Trophoblast cell (in vitro differentiated cells and primary cell): Measurements from ENCODE around the gene MMP15.
A peak's percentile ranks its signal among the peaks of the same experiment; 100 is the strongest.

Source experiments
- DNase-seq, 2 donors: peaks; one replicate each; pipeline ENCODE4 v3.0.0-alpha.2; 2016
- H2AFZ ChIP-seq: 2 replicates; pipeline ENCODE4 v1.6.1; 2013; ENCODE audit warnings: low read length, moderate library complexity, mild to moderate bottlenecking; ENCODE audit not compliant: insufficient read depth, poor library complexity
- H2AK5ac ChIP-seq: 2 replicates; pipeline ENCODE4 v1.6.1; 2013; ENCODE audit warnings: mild to moderate bottlenecking, low read length
- H2BK120ac ChIP-seq: 2 replicates; pipeline ENCODE4 v1.6.1; 2013; ENCODE audit warnings: low read length, mild to moderate bottlenecking, moderate library complexity; ENCODE audit not compliant: insufficient read depth, poor library complexity
- H2BK12ac ChIP-seq: 2 replicates; pipeline ENCODE4 v1.6.1; 2013; ENCODE audit warnings: mild to moderate bottlenecking, low read length, moderate library complexity
- H2BK5ac ChIP-seq: 2 replicates; pipeline ENCODE4 v1.6.1; 2013; ENCODE audit warnings: low read length, low read depth, moderate library complexity, mild to moderate bottlenecking; ENCODE audit not compliant: poor library complexity
- H3K14ac ChIP-seq: 2 replicates; pipeline ENCODE4 v1.6.1; 2013; ENCODE audit warnings: mild to moderate bottlenecking, low read length
- H3K18ac ChIP-seq: 2 replicates; pipeline ENCODE4 v1.6.1; 2013; ENCODE audit warnings: mild to moderate bottlenecking, low read length
- H3K23ac ChIP-seq: 2 replicates; pipeline ENCODE4 v1.6.1; 2013; ENCODE audit warnings: low read length
- H3K27ac ChIP-seq: 2 replicates; pipeline ENCODE4 v1.5.1; 2013; ENCODE audit warnings: low read depth, mild to moderate bottlenecking, inconsistent platforms, low read length, moderate library complexity
- H3K27me3 ChIP-seq: 2 replicates; pipeline ENCODE4 v1.6.1; 2013; ENCODE audit warnings: inconsistent platforms, mild to moderate bottlenecking, low read length, moderate library complexity; ENCODE audit not compliant: insufficient read depth
- H3K36me3 ChIP-seq, 2 experiments: 1 replicate in 1 of 2; 2 replicates in 1 of 2; pipeline ENCODE4 v1.6.1; 2013; ENCODE audit warnings: low read length in 2 of 2, mild to moderate bottlenecking in 2 of 2, moderate library complexity in 1 of 2; ENCODE audit not compliant: insufficient read depth in 2 of 2, control insufficient read depth in 1 of 2
- H3K4ac ChIP-seq: 2 replicates; pipeline ENCODE4 v1.6.1; 2013; ENCODE audit warnings: low read depth, mild to moderate bottlenecking, low read length, moderate library complexity
- H3K4me1 ChIP-seq, 2 experiments: 1 replicate in 1 of 2; 2 replicates in 1 of 2; pipeline ENCODE4 v1.6.1; 2013; ENCODE audit warnings: low read length in 2 of 2, mild to moderate bottlenecking in 2 of 2, moderate library complexity in 1 of 2; ENCODE audit not compliant: insufficient read depth in 2 of 2, control insufficient read depth in 1 of 2
- H3K4me2 ChIP-seq: 2 replicates; pipeline ENCODE4 v1.6.1; 2013; ENCODE audit warnings: inconsistent platforms, mild to moderate bottlenecking, low read length, moderate library complexity
- H3K4me3 ChIP-seq: 2 replicates; pipeline ENCODE4 v1.5.1; 2013; ENCODE audit warnings: mild to moderate bottlenecking, low read depth, low read length, inconsistent platforms
- H3K79me1 ChIP-seq: one replicate; pipeline ENCODE4 v1.6.1; 2013; ENCODE audit warnings: low read length
- H3K79me2 ChIP-seq: 2 replicates; pipeline ENCODE4 v1.6.1; 2013; ENCODE audit warnings: low read length, mild to moderate bottlenecking; ENCODE audit not compliant: control insufficient read depth, insufficient read depth, poor library complexity
- H3K9ac ChIP-seq: 2 replicates; pipeline ENCODE4 v1.6.1; 2013; ENCODE audit warnings: mild to moderate bottlenecking, low read length
- H3K9me3 ChIP-seq: 2 replicates; pipeline ENCODE4 v1.6.1; 2013; ENCODE audit warnings: low read depth, mild to moderate bottlenecking, control low read depth, inconsistent platforms, low read length; ENCODE audit not compliant: insufficient read depth
- H4K12ac ChIP-seq: 2 replicates; pipeline ENCODE4 v1.6.1; 2013; ENCODE audit warnings: low read depth, mild to moderate bottlenecking, low read length, moderate library complexity
- H4K8ac ChIP-seq: 2 replicates; pipeline ENCODE4 v1.6.1; 2013; ENCODE audit warnings: low read depth, mild to moderate bottlenecking, low read length, moderate library complexity
- H4K91ac ChIP-seq: one replicate; pipeline ENCODE4 v1.6.1; 2013; ENCODE audit warnings: low read depth, mild to moderate bottlenecking, low read length, moderate library complexity
- WGBS: extraction: QIAGEN DNeasy Blood & Tissue Kit; methylation state at CpG from one replicate; pipeline ENCODE4 v1.1.7; 2013; ENCODE audit warnings: missing lambda C conversion rate; ENCODE audit not compliant: insufficient read length, insufficient coverage; ENCODE audit errors: extremely low coverage; 5-methylcytosine and 5-hydroxymethylcytosine counted together

Gene MMP15

DNA sequence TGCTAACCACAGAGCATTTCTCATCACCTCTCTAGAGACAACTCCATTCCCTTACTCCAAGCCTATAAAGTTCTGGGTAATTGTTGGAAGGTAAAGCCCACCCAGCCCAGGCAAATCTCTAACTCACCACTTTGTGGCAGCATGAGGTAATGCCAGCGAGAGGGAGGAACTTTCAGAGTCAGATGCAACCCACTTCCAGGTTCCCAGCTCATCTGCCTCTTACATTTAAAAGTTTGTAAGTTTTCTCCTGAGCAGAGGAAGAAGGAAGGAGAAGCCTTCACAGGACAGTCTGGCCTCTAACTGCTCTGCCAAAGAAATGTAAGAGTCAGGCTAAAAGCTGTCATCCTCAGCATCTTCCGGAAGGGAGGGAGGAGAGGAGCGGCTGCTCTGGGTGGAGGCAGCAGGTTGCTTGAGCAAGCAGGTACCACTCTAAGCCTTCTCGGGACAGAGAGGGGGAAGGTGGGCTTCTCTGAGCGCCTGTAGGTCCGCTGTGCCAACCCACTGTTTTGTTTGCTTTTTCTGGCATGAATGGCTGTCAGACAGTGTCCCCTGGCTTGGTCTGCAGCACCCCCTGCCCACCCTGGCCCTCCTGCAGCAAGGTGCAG is 26.1 kb upstream of the MMP15 start:
- peaks cover 11 to 22% of the 10 kb centered on the region in 2 experiments for H3K4me1 ChIP-seq
- no peak overlapping the region for H2BK120ac ChIP-seq
- H3K4me2 ChIP-seq, result peak overlapping the region; percentile 88
- peaks cover 8% of the 10 kb centered on the region for H3K79me1 ChIP-seq
- peak overlapping the region; percentile 76 for H4K91ac ChIP-seq
- H3K36me3 ChIP-seq, result peaks cover 25 to 37% of the 10 kb centered on the region in 2 experiments
- no peak overlapping the region for H3K23ac ChIP-seq
- peak overlapping the region; percentile 88 for H3K9ac ChIP-seq
- H3K27me3 ChIP-seq, result no peaks in the 10 kb centered on the region
- peaks cover 4% of the 10 kb centered on the region for H3K79me2 ChIP-seq
- no peaks in the 10 kb centered on the region for H3K9me3 ChIP-seq
- peak overlapping the region; percentile 6 for H2AK5ac ChIP-seq
- peak overlapping the region; percentile 89 for H3K4me3 ChIP-seq
- H2BK5ac ChIP-seq, result no peak overlapping the region
- H3K27ac ChIP-seq, result no peak overlapping the region
- H3K14ac ChIP-seq, result peak overlapping the region; percentile 0
- no peak overlapping the region for H2BK12ac ChIP-seq
- no peak overlapping the region for H3K4ac ChIP-seq
- H4K12ac ChIP-seq, result no peak overlapping the region
- no peak overlapping the region for H2AFZ ChIP-seq
- H3K18ac ChIP-seq, result peak overlapping the region; percentile 20
- no CpG with 5 or more reads among the region's 6 CpGs for WGBS
- no peak for DNase-seq
- no peak overlapping the region for H4K8ac ChIP-seq

DNA sequence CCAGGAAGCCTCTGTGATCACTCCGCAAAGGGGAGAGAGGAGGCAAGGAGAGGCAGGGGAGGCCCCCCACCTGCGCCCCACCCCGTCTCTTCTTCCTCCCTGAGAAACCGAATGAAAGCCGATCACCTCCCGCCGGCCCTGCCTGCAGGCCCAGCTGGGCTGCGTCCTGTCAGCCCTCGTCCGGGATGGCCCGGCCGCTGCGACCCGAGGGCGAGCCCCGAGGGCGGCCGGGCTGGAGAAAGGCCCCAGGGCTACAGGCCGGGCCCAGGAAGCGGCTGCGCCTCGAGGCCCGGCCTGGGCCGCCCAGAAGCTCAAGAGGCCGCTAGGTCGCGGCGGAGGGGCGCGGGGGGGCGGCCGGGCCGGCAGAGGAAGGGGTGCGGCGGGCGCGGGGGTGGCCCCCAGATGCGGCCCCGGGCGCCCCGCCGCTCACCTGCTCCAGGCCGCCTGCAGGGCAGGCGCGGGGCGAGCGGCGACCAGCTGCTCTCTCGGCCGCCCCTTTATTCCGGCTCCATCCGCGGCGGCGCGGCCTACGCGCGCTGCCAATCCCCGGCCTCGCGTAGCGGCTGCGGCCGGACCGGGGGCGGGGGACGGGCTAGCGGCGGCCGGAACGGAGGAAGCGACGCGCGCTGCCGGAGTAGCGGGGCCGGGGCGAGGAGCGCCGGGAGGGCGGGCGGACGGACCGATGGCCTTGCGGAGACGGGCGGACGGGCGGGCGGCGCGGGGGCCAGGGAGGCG is 25.4 kb upstream of the MMP15 start, which contains the start of gene ZNF319:
TSS of gene ZNF319 (minus strand) at position 702 of the 735 bp plus-strand sequence. CDS start 2,407 bp downstream, outside the sequence.
- H3K18ac ChIP-seq, result peak within 1 kb of the TSS; percentile 94
- no peaks in the 10 kb centered on the region for H3K27me3 ChIP-seq
- WGBS, result no CpG with 5 or more reads among the region's 95 CpGs
- peak within 1 kb of the TSS; percentile 98 for H4K8ac ChIP-seq
- peaks cover 11 to 21% of the 10 kb centered on the region in 2 experiments for H3K4me1 ChIP-seq
- H4K12ac ChIP-seq, result peak within 1 kb of the TSS; percentile 93
- H2AK5ac ChIP-seq, result peak within 1 kb of the TSS; percentile 6
- peak within 1 kb of the TSS; percentile 65 for H3K27ac ChIP-seq
- peak within 1 kb of the TSS; percentile 88 for H3K9ac ChIP-seq
- peak within 1 kb of the TSS; percentile 61 for H2BK120ac ChIP-seq
- peak within 1 kb of the TSS; percentile 50 for H2BK5ac ChIP-seq
- H2BK12ac ChIP-seq, result no peak within 1 kb of the TSS
- H3K79me1 ChIP-seq, result peaks cover 8% of the 10 kb centered on the region
- H3K4me3 ChIP-seq, result peak within 1 kb of the TSS; percentile 89
- H4K91ac ChIP-seq, result peak within 1 kb of the TSS; percentile 76
- peak within 1 kb of the TSS; percentile 100 for H3K4me2 ChIP-seq
- peak within 1 kb of the TSS; percentile 81 for H3K4ac ChIP-seq
- no peak within 1 kb of the TSS for H3K23ac ChIP-seq
- no peaks in the 10 kb centered on the region for H3K9me3 ChIP-seq
- peak within 1 kb of the TSS; percentile 94 for H3K14ac ChIP-seq
- DNase-seq, result peak; percentile 14 to 61
- peak within 1 kb of the TSS; percentile 99 for H2AFZ ChIP-seq
- peaks cover 4% of the 10 kb centered on the region for H3K79me2 ChIP-seq
- peaks cover 27 to 41% of the 10 kb centered on the region in 2 experiments for H3K36me3 ChIP-seq

DNA sequence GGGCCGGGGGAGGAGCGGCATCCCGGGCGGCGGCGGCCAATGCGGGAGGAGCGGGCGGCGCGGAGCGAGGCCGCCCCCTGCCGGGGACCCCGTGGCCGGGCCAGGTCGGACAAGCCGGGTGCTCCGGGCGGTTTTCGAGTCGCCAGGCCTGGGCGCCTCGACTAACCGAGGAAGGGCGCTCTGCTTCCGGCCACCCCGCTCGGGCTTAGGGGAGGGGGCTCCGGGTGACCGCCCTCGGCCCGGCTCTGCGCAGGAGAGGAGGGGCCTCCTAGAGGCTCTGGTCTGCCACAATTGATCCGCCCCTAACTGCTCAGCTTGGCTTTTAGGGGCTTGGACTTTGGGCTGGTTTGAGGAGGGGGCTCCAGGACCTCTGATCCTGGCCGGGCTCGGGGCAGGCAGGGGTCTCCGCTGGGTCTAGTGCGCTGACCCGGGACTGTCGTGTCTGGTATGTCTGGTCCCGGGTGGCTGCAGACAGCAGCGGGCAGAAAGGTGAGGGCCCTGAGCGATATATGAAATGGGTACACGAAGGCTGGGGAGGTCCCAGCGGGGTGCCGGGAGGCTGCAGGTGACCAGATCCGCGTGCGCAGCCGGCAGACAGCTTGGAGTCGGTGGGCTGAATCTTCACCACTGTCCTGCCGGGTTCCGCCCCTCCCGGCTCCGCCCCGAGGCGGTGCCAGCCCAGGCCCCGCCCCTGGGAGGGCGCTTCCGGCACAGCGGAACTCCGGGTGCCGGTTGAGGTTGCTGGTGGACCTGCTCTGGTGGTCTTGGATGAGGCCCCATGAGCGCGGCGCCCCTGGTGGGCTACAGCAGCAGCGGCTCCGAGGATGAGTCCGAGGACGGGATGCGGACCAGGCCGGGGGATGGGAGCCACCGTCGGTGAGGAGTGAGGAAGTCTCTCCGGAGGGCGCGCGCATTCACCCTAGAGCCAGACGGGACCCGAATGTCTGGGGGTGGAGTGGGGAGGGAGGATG is 24.6 kb upstream of the MMP15 start, which contains the start of gene USB1:
TSS of gene USB1 (plus strand) at position 702 of the 971 bp plus-strand sequence. CDS start at position 779, 77 bp downstream.
- Histone ChIP-seq H3K79me1 (peaks cover 8% of the 10 kb centered on the region), H3K9ac (peak within 1 kb of the TSS; percentile 81)

More for the DNA sequence above, 24.6 kb upstream of the MMP15 start, which contains the start of gene USB1:
- no CpG with 5 or more reads among the region's 81 CpGs for whole genome bisulfite sequencing
- H3K18ac ChIP-seq, result peak within 1 kb of the TSS; percentile 94
- peak within 1 kb of the TSS; percentile 99 for H2AFZ ChIP-seq
- peak within 1 kb of the TSS; percentile 50 for H2BK5ac ChIP-seq
- H3K4me3 ChIP-seq, result peak within 1 kb of the TSS; percentile 89
- no peak within 1 kb of the TSS for H2AK5ac ChIP-seq
- H4K12ac ChIP-seq, result peak within 1 kb of the TSS; percentile 93
- H3K4ac ChIP-seq, result peak within 1 kb of the TSS; percentile 81
- peak within 1 kb of the TSS; percentile 76 for H4K91ac ChIP-seq
- no peaks in the 10 kb centered on the region for H3K9me3 ChIP-seq
- peak within 1 kb of the TSS; percentile 65 for H3K27ac ChIP-seq
- H4K8ac ChIP-seq, result peak within 1 kb of the TSS; percentile 98
- H3K36me3 ChIP-seq, result peaks cover 29 to 35% of the 10 kb centered on the region in 2 experiments
- H2BK12ac ChIP-seq, result no peak within 1 kb of the TSS
- H3K4me1 ChIP-seq, result peaks cover 8 to 14% of the 10 kb centered on the region in 2 experiments
- no peak within 1 kb of the TSS for H3K23ac ChIP-seq
- H3K4me2 ChIP-seq, result peak within 1 kb of the TSS; percentile 100
- peak; percentile 93 to 94 for DNase-seq
- peak within 1 kb of the TSS; percentile 94 for H3K14ac ChIP-seq
- peak within 1 kb of the TSS; percentile 61 for H2BK120ac ChIP-seq
- H3K79me2 ChIP-seq, result peaks cover 4% of the 10 kb centered on the region
- H3K27me3 ChIP-seq, result no peaks in the 10 kb centered on the region
